HS-5 (cell line): ENCODE measurements around the gene PPP2R1B.
"Not testable (repeated sequence)": the region's sequence is repeated elsewhere in the genome, so short reads cannot be mapped to it uniquely, and the experiment has no call there.

ENCODE experiments used
- DNase-seq: peaks from one replicate; pipeline ENCODE4 v3.0.0-alpha.2; 2012; ENCODE audit warnings: low read depth

PPP2R1B gene

GRCh38 chr11:111765984-111766833 is at the start of gene PPP2R1B:
TSS of gene PPP2R1B (minus strand) at chr11:111766389. CDS start at chr11:111766361, 28 bp downstream.
- peak; percentile 61 for DNase-seq

GRCh38 chr11:111815489-111815888 is 49.3 kb upstream of the PPP2R1B start:
- DNase-seq = no peak

GRCh38 chr11:111814557-111815320 is 48.5 kb upstream of the PPP2R1B start:
- no peak for DNase-seq

GRCh38 chr11:111814106-111814505 is 47.9 kb upstream of the PPP2R1B start:
- DNase-seq = no peak

- DNase-seq = no peak
Observed at GRCh38 chr11:111812211-111812610, 46.0 kb upstream of the PPP2R1B start.

- no peak for DNase-seq
Observed at GRCh38 chr11:111811445-111811844, 45.3 kb upstream of the PPP2R1B start.

GRCh38 chr11:111808834-111809233 is 42.6 kb upstream of the PPP2R1B start:
- no peak for DNase-seq

GRCh38 chr11:111808063-111808588 is 41.9 kb upstream of the PPP2R1B start:
- no peak for DNase-seq

GRCh38 chr11:111807076-111807475 is 40.9 kb upstream of the PPP2R1B start:
- DNase-seq = no peak

GRCh38 chr11:111801135-111801534 is 34.9 kb upstream of the PPP2R1B start:
- DNase-seq = no peak

- DNase-seq = no peak
Observed at GRCh38 chr11:111798279-111798678, 32.1 kb upstream of the PPP2R1B start.

GRCh38 chr11:111797145-111797581 is 31.0 kb upstream of the PPP2R1B start:
- DNase-seq = peak; percentile 25

- DNase-seq = no peak
Observed at GRCh38 chr11:111796696-111797095, 30.5 kb upstream of the PPP2R1B start.

- DNase-seq = peak; percentile 56
Observed at GRCh38 chr11:111795334-111795985, 29.3 kb upstream of the PPP2R1B start.

GRCh38 chr11:111793863-111794262 is 27.7 kb upstream of the PPP2R1B start:
- peak; percentile 41 for DNase-seq

- no peak for DNase-seq
Observed at GRCh38 chr11:111792955-111793500, 26.8 kb upstream of the PPP2R1B start.

- no peak for DNase-seq
Observed at GRCh38 chr11:111792314-111792713, 26.1 kb upstream of the PPP2R1B start.

GRCh38 chr11:111788464-111788863 is 22.3 kb upstream of the PPP2R1B start:
- DNase-seq = no peak

GRCh38 chr11:111788051-111788450 is 21.9 kb upstream of the PPP2R1B start:
- DNase-seq = no peak

- no peak for DNase-seq
Observed at GRCh38 chr11:111785886-111786412, 19.8 kb upstream of the PPP2R1B start.

GRCh38 chr11:111785076-111785475 is 18.9 kb upstream of the PPP2R1B start:
- no peak for DNase-seq

- DNase-seq = not testable (repeated sequence)
Observed at GRCh38 chr11:111784311-111784710, 18.1 kb upstream of the PPP2R1B start.
